Endothelial cell of umbilical vein (primary cell): ENCODE data around the gene PLA2G12B.
"Not testable (repeated sequence)": the region's sequence is repeated elsewhere in the genome, so short reads cannot be mapped to it uniquely, and the experiment has no call there.

Experiments
- CTCF ChIP-seq, 2 donors: IDR thresholded peaks; 1 replicate in 1 of 2; 2 replicates in 1 of 2; pipeline ENCODE4 v1.5.1; 2011; ENCODE audit warnings: low read length in 2 of 2, mild to moderate bottlenecking in 2 of 2, moderate library complexity in 2 of 2, control low read depth in 1 of 2, inconsistent platforms in 1 of 2, low read depth in 1 of 2; ENCODE audit not compliant: insufficient read depth in 1 of 2; ENCODE audit errors: extremely low read depth in 1 of 2
- EZH2 ChIP-seq: IDR thresholded peaks from 2 replicates; pipeline ENCODE4 v1.6.1; 2012; ENCODE audit warnings: borderline replicate concordance, low read depth, mild to moderate bottlenecking, moderate library complexity, low read length, inconsistent platforms; ENCODE audit not compliant: severe bottlenecking
- JUN ChIP-seq: IDR thresholded peaks from 2 replicates; pipeline ENCODE4 v1.6.1; 2011; ENCODE audit warnings: borderline replicate concordance, low read depth; ENCODE audit not compliant: insufficient read length, insufficient read depth
- POLR2A ChIP-seq: IDR thresholded peaks from 2 replicates; pipeline ENCODE4 v1.6.1; 2012; ENCODE audit warnings: low read depth, mild to moderate bottlenecking, control low read depth, low read length
- POLR2AphosphoS5 ChIP-seq: IDR thresholded peaks from 2 replicates; pipeline ENCODE4 v1.6.1; 2012; ENCODE audit warnings: low read depth, mild to moderate bottlenecking, control low read depth, low read length, moderate library complexity; ENCODE audit not compliant: insufficient read depth
- TF ChIP-seq, protein P1 (sequence below): IDR thresholded peaks from 2 replicates; pipeline ENCODE4 v1.6.1; 2011; ENCODE audit not compliant: insufficient read depth, insufficient read length

- not testable (repeated sequence) for TF ChIP-seq CTCF (IDR thresholded peaks at IDR 0.05; ENCODE audit: extremely low read depth in 1 of 2, insufficient read depth in 1 of 2, low read depth in 1 of 2, low read length in 2 of 2); POLR2AphosphoS5; EZH2; POLR2A; JUN
- TF ChIP-seq, protein P1, sequence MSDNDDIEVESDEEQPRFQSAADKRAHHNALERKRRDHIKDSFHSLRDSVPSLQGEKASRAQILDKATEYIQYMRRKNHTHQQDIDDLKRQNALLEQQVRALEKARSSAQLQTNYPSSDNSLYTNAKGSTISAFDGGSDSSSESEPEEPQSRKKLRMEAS = not testable (repeated sequence)
These were observed 40.9 kb upstream of the PLA2G12B start for GRCh38 chr10:72995459-72995858.
